Upper lobe of left lung (tissue), 6 donors: ENCODE data around the gene DCBLD1. TPM values are rescaled to one million over a fixed set of nuclear protein-coding genes. Genes with fewer than 3 reads are reported as not detected.

Source experiments
- ATAC-seq, 2 donors: fragments of 200-7000 bp; cut with Tn5 transposase; one replicate each; pipeline ENCODE4 v1.9.1; 2022; ENCODE audit warnings: mild to moderate bottlenecking in 2 of 2, moderate library complexity in 2 of 2; ENCODE audit not compliant: low FRiP score in 2 of 2
- DNase-seq, 2 donors: peaks; one replicate each; pipeline ENCODE4 v3.0.0-alpha.2; 2019 to 2020
- H3K27ac ChIP-seq, 4 donors: fragments of 200-600 bp; sonication (generic); one replicate each; pipeline ENCODE4 v1.5.1; 2016 to 2019
- H3K27me3 ChIP-seq, 4 donors: fragments of 200-600 bp; sonication (generic); one replicate each; pipeline ENCODE4 v1.5.1; 2017 to 2019
- H3K36me3 ChIP-seq, 4 donors: fragments of 200-600 bp; sonication (generic); one replicate each; pipeline ENCODE4 v1.5.1; 2016 to 2019
- H3K4me1 ChIP-seq, 4 donors: fragments of 200-600 bp; sonication (generic); one replicate each; pipeline ENCODE4 v1.5.1; 2018 to 2019
- H3K4me3 ChIP-seq, 4 donors: fragments of 200-600 bp; sonication (generic); one replicate each; pipeline ENCODE4 v1.5.1; 2017 to 2019; ENCODE audit warnings: mild to moderate bottlenecking in 2 of 4, moderate library complexity in 1 of 4
- H3K9me3 ChIP-seq, 4 donors: fragments of 200-600 bp; sonication (generic); one replicate each; pipeline ENCODE4 v1.5.1; 2018 to 2019
- EP300 ChIP-seq, 4 donors: sonication (generic); formaldehyde crosslinking; IDR thresholded peaks; one replicate each; pipeline ENCODE4 v1.5.1; 2017; ENCODE audit warnings: antibody characterized with exemption in 4 of 4, control low read depth in 2 of 4
- POLR2A ChIP-seq, 4 donors: fragments of 450-650 bp; IDR thresholded peaks; one replicate each; pipeline ENCODE4 v1.5.1; 2016 to 2017; ENCODE audit warnings: antibody characterized with exemption in 4 of 4, mild to moderate bottlenecking in 2 of 4
- POLR2AphosphoS5 ChIP-seq, 2 donors: sonication (generic); formaldehyde crosslinking; IDR thresholded peaks; one replicate each; pipeline ENCODE4 v1.5.1; 2017; ENCODE audit warnings: antibody characterized with exemption in 2 of 2
- WGBS, 2 donors: methylation state at CpG; one replicate each; pipeline ENCODE4 v1.1.5; 2017 to 2018; 5-methylcytosine and 5-hydroxymethylcytosine counted together
- total RNA-seq, 6 donors: library from RNA; depleted of rRNA in 4 of 6; stranded (reverse); fragments of >200 nt in 4 of 6; gene quantifications; one replicate each; pipeline versions ENCODE4 v1.1.0 to v1.2.1, GENCODE V29; 2016 to 2021
- TF ChIP-seq, protein P1 (sequence below), 6 experiments: fragments of 450-650 bp in 4 of 6; fragments of 200-600 bp in 2 of 6; sonication (generic) in 2 of 6; IDR thresholded peaks; one replicate each; pipeline ENCODE4 v1.5.1; 2016 to 2019; ENCODE audit warnings: antibody characterized with exemption in 6 of 6
- donor health status: DM: no; HTN: no; CAD: no; lungs with moderate emphysema.
- donor health status: DM: no; HTN: yes; CAD: no; lungs with severe emphysema.

The DCBLD1 gene
- total RNA-seq, 6 donors from 2014 or later: 12.5 to 48.1 (median 19.6) TPM

DNA sequence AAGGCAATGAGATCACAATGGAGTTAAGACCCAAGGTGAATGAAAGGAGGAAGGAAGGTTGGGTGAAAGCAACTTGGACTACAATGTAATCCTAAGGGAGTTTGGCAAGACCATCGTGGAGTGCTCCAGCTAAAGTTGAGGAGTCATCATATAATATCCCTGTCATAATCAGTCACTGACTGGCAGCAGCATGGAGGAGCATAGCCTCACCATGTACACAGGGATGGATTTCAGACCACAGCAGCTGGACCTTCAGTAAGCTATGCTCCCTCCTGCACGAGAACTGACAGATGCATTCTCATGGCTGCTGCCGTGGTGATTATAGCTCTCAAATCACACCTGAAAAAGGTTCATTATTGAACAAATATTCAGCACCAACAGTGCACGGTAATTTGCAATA is 76.8 kb downstream of the DCBLD1 start:
- no peak for DNase-seq
- H3K36me3 ChIP-seq: peaks cover 0 to 19% (median 7%) of the 10 kb centered on the region in 4 donors
- no peak overlapping the region for H3K27ac ChIP-seq
- TF ChIP-seq POLR2AphosphoS5 (IDR thresholded peaks at IDR 0.05) (no peak), EP300 (IDR thresholded peaks at IDR 0.05) (no peak), POLR2A (IDR thresholded peaks at IDR 0.05) (no peak)
- TF ChIP-seq, protein P1, sequence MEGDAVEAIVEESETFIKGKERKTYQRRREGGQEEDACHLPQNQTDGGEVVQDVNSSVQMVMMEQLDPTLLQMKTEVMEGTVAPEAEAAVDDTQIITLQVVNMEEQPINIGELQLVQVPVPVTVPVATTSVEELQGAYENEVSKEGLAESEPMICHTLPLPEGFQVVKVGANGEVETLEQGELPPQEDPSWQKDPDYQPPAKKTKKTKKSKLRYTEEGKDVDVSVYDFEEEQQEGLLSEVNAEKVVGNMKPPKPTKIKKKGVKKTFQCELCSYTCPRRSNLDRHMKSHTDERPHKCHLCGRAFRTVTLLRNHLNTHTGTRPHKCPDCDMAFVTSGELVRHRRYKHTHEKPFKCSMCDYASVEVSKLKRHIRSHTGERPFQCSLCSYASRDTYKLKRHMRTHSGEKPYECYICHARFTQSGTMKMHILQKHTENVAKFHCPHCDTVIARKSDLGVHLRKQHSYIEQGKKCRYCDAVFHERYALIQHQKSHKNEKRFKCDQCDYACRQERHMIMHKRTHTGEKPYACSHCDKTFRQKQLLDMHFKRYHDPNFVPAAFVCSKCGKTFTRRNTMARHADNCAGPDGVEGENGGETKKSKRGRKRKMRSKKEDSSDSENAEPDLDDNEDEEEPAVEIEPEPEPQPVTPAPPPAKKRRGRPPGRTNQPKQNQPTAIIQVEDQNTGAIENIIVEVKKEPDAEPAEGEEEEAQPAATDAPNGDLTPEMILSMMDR (IDR thresholded peaks at IDR 0.05): no peak
- H3K9me3 ChIP-seq: no peaks in the 10 kb centered on the region
- no peak for ATAC-seq
- no peaks in the 10 kb centered on the region for H3K27me3 ChIP-seq
- H3K4me1 ChIP-seq: peaks cover 0 to 3% (median 3%) of the 10 kb centered on the region in 4 donors
- 67 to 84% methylated on average over 4 of the region's 4 CpGs for WGBS, 2 donors
- H3K4me3 ChIP-seq: no peak overlapping the region

DNA sequence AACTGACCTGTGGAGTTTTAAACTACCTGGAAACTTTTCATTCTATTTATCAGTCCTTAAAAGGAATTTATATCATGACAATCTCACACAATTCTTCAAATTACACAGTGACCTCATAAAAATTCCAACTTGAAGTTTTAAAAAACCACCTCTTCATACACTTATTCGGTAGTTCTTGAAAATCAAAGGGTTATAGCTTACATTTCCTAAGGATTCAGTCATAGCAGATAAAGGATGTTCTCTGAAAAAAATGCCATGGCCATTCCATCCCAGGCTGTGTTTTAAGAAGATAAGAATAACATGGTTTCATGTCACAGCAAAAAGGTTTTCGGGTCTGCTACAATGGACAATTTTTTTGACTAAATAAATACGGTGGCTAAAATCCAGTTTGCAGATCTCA is 78.7 kb downstream of the DCBLD1 start:
- Histone ChIP-seq H3K9me3 (no peaks in the 10 kb centered on the region), H3K27me3 (no peaks in the 10 kb centered on the region), H3K4me3 (no peak overlapping the region), H3K4me1 (no peaks in the 10 kb centered on the region), H3K27ac (no peak overlapping the region), H3K36me3 (peaks cover 0 to 34% (median 9%) of the 10 kb centered on the region in 4 donors)
- 76 to 87% methylated on average over 3 of the region's 3 CpGs for WGBS, 2 donors
- DNase-seq (no peak), ATAC-seq (no peak)
- TF ChIP-seq POLR2A (IDR thresholded peaks at IDR 0.05): no peak
- TF ChIP-seq, protein P1 (IDR thresholded peaks at IDR 0.05): no peak
- TF ChIP-seq EP300 (IDR thresholded peaks at IDR 0.05): no peak

DNA sequence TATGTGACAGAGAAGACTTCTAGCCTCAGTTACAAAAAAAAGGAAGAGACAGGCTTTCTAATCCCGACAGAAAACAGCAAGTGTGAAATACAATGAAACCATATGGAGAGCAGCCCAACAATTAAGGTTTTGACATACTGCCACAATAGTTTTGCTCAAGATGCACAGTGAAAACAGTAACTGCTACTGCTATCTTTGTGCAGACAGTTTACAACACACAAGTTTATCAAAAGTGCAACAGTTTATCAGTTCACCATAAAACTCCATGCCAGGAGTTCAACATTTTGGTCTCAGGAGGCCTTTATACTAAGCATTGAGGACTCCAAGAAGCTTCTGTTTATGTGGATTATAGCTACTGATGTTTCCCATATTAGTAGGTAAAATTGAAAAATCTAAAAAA is 82.2 kb downstream of the DCBLD1 start:
- TF ChIP-seq, protein P1 (IDR thresholded peaks at IDR 0.05): no peak
- TF ChIP-seq EP300 (IDR thresholded peaks at IDR 0.05) (no peak), POLR2A (IDR thresholded peaks at IDR 0.05) (no peak), POLR2AphosphoS5 (IDR thresholded peaks at IDR 0.05) (no peak)
- Histone ChIP-seq H3K4me1 (no peaks in the 10 kb centered on the region), H3K4me3 (no peak overlapping the region), H3K27me3 (no peaks in the 10 kb centered on the region), H3K27ac (no peak overlapping the region), H3K9me3 (no peaks in the 10 kb centered on the region), H3K36me3 (peaks cover 8 to 67% (median 25%) of the 10 kb centered on the region in 4 donors)
- ATAC-seq (no peak), DNase-seq (no peak)
- 69 to 70% methylated on average over 1 of the region's 1 CpG for WGBS, 2 donors

DNA sequence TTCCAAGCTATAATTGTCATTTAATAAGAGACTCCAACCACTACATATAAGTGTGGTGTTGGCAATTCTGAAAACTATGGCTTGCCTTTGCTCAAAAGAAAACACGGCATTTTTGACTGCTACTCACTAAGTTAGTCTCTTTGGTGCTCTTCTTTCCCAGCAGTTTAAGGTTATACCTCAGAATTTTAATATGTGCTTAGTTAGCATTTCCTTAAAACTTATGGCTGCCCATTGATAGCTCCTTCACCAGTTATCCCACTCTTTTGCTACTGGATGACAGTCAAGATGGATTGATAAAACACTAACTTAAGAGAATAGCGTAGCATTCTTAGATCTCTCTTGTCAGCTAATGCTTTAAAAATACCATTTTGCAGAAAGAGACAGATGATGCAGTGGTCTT is 85.8 kb downstream of the DCBLD1 start:
- ATAC-seq (no peak), DNase-seq (no peak)
- 94 to 98% methylated on average over 2 of the region's 2 CpGs for WGBS, 2 donors
- Histone ChIP-seq H3K4me1 (no peaks in the 10 kb centered on the region), H3K36me3 (peaks cover 8 to 77% (median 26%) of the 10 kb centered on the region in 4 donors), H3K9me3 (no peaks in the 10 kb centered on the region), H3K4me3 (no peak overlapping the region), H3K27me3 (no peaks in the 10 kb centered on the region), H3K27ac (no peak overlapping the region)
- TF ChIP-seq, protein P1 (IDR thresholded peaks at IDR 0.05): no peak
- TF ChIP-seq POLR2AphosphoS5 (IDR thresholded peaks at IDR 0.05): no peak
- no peak for TF ChIP-seq EP300 (IDR thresholded peaks at IDR 0.05)
- no peak for TF ChIP-seq POLR2A (IDR thresholded peaks at IDR 0.05)

DNA sequence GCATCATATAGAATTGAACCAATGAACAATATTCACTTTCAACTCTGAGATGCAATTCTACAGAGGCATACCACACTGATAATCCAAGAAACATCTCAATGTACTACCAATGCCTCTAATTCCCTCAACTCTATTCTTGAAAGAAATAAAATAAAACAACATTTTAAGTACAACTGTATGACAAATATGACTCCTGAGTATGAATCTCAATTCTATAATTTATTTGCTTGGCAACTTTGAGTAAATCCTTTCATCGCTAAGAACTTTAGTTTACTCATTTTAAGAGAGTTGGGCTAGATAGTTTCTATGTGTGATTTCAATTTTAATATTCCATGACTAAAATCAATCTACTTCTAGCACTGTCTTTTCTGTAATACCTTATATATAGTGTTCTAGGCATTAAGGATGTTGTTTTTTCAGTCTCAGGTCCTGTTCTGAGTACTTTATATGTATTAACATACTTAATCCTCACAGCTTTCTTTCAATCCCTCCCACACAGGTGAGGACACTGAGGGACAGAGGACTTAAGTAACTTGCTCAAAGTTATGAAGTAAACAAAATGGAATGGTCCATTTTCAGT is 86.4 kb downstream of the DCBLD1 start:
- Histone ChIP-seq H3K9me3 (no peaks in the 10 kb centered on the region), H3K4me3 (no peak overlapping the region), H3K36me3 (peaks cover 8 to 77% (median 29%) of the 10 kb centered on the region in 4 donors), H3K27ac (no peak overlapping the region), H3K27me3 (no peaks in the 10 kb centered on the region), H3K4me1 (no peaks in the 10 kb centered on the region)
- no peak for ATAC-seq
- 0 to 86% methylated on average over 1 of the region's 1 CpG for WGBS, 2 donors
- no peak for DNase-seq
- TF ChIP-seq, protein P1 (IDR thresholded peaks at IDR 0.05): no peak
- no peak for TF ChIP-seq POLR2AphosphoS5 (IDR thresholded peaks at IDR 0.05)
- TF ChIP-seq EP300 (IDR thresholded peaks at IDR 0.05): no peak
- TF ChIP-seq POLR2A (IDR thresholded peaks at IDR 0.05): no peak
